ENCODE results near the gene MEIS3. TPM values are rescaled to one million over a fixed set of nuclear protein-coding genes. Genes with fewer than 3 reads are reported as not detected.

MEIS3 gene
- total and polyA plus RNA-seq, 10 of the 15 experiments (the other 5 are each of a cell fraction or from before 2014, with no cell fraction given): 0.05 to 0.23 TPM; not detected in 8

- H3K4me2 ChIP-seq (ENCODE audit: control insufficient read depth, insufficient read depth): no peak overlapping the region
- peaks cover 9% of the 10 kb centered on the region for H3K4me1 ChIP-seq (ENCODE audit: control insufficient read depth, insufficient read depth, low read length)
- DNase-seq (ENCODE audit: low read depth, low spot score): no peak
- POLR2A ChIA-PET: interaction anchor here (0.6 kb wide), 1 partner anchor 62 kb away, joined by 3 read pairs; no protein-coding TSS in a partner anchor
- SMC1A ChIA-PET (ENCODE audit: uncharacterized antibody, unreplicated experiment): no interaction called here
- intact Hi-C loops (cut with micrococcal nuclease; ENCODE audit: unreplicated experiment) (no loop called here), in situ Hi-C loops (cut with MboI) (no loop called here)
- no peak overlapping the region for H3K4me3 ChIP-seq
- FAIRE-seq: no peak
- ATAC-seq: no peak
- peaks cover 2 to 13% of the 10 kb centered on the region in 2 experiments; a peak in 3 of 4 replicates for H3K27me3 ChIP-seq (replicated peaks in 1 of 2; ENCODE audit: control insufficient read depth in 2 of 2, insufficient read depth in 2 of 2, low read length in 1 of 2)
- H3K36me3 ChIP-seq (ENCODE audit: control insufficient read depth in 2 of 2, insufficient read depth in 2 of 2, low read length in 1 of 2): no peaks in the 10 kb centered on the region
- H3K9me3 ChIP-seq (replicated peaks; ENCODE audit: control insufficient read depth, insufficient read depth, low read length): no peaks in the 10 kb centered on the region
- H4K20me1 ChIP-seq (ENCODE audit: control insufficient read depth, insufficient read depth): no peaks in the 10 kb centered on the region
- H3K9ac ChIP-seq (ENCODE audit: control insufficient read depth, insufficient read depth, low read length): no peak overlapping the region
- CTCF ChIA-PET: no interaction called here
- WGBS (ENCODE audit: insufficient coverage, insufficient replicate concordance, low lambda C conversion rate, missing lambda C conversion rate): 26% methylated on average over 69 of the region's 69 CpGs
- H3K79me2 ChIP-seq (ENCODE audit: control insufficient read depth, insufficient read depth, low read length): no peaks in the 10 kb centered on the region
- no peak overlapping the region for H2AFZ ChIP-seq (ENCODE audit: control insufficient read depth, low read depth, low read length)
- BruUV-seq (replicated peaks): no TSS peak
- no peak overlapping the region for H3K27ac ChIP-seq (ENCODE audit: control insufficient read depth, insufficient read depth)
- RAD21 ChIA-PET (ENCODE audit: unreplicated experiment): interaction anchor here (2.4 kb wide), 1 partner anchor 133 kb away, joined by 19 read pairs; no protein-coding TSS in a partner anchor
- TF ChIP-seq EZH2 (IDR thresholded peaks at IDR 0.05; ENCODE audit: borderline replicate concordance, control insufficient read depth, low read depth, low read length) (no peak), EED (IDR thresholded peaks at IDR 0.05; ENCODE audit: low read depth) (no peak), USF1 (IDR thresholded peaks at IDR 0.05; ENCODE audit: borderline replicate concordance, extremely low read length, insufficient read depth, low read depth, low read length) (no peak), CEBPB (IDR thresholded peaks at IDR 0.05; ENCODE audit: borderline replicate concordance in 1 of 2, low read depth in 2 of 2, low read length in 2 of 2) (no peak), CREM (IDR thresholded peaks at IDR 0.05; ENCODE audit: low read depth) (no peak), TBL1XR1 (IDR thresholded peaks at IDR 0.05; ENCODE audit: low read depth, low read length) (no peak), RFX5 (IDR thresholded peaks at IDR 0.05; ENCODE audit: low read depth, low read length) (no peak), ZBTB33 (IDR thresholded peaks at IDR 0.05) (no peak), PKNOX1 (IDR thresholded peaks at IDR 0.05) (no peak), STAT1 (conservative IDR thresholded peaks at IDR 0.05) (no peak), FOXM1 (IDR thresholded peaks at IDR 0.05; ENCODE audit: low read depth, low read length) (no peak), BRCA1 (IDR thresholded peaks at IDR 0.05; ENCODE audit: low read depth, low read length) (no peak), ZNF592 (IDR thresholded peaks at IDR 0.05) (no peak), HDGF (IDR thresholded peaks at IDR 0.05) (no peak), ZNF622 (IDR thresholded peaks at IDR 0.05) (no peak), NFXL1 (IDR thresholded peaks at IDR 0.05; ENCODE audit: borderline replicate concordance) (no peak), HDAC2 (IDR thresholded peaks at IDR 0.05) (no peak)
Measured at GRCh38 chr19:47430041-47430802, 10.9 kb upstream of the MEIS3 start.
